HL-60 (cell line): ENCODE data around the gene TMPRSS4.

ENCODE experiments used
- DNase-seq, 2 experiments: peaks; one replicate each; pipeline ENCODE4 v3.0.0-alpha.2; 2010 to 2020; ENCODE audit warnings: low read depth in 1 of 2, low spot score in 1 of 2
- H3K27ac ChIP-seq: fragments of 250-450 bp; sonication (Bioruptor Pico); replicated peaks from 2 replicates; pipeline ENCODE4 v1.5.1; 2020; ENCODE audit warnings: mild to moderate bottlenecking, moderate library complexity
- H3K27me3 ChIP-seq: fragments of 250-450 bp; sonication (Bioruptor Pico); 2 replicates; pipeline ENCODE4 v1.5.1; 2021; ENCODE audit warnings: mild to moderate bottlenecking, moderate library complexity; ENCODE audit not compliant: insufficient read depth, poor library complexity, severe bottlenecking
- H3K4me3 ChIP-seq: replicated peaks from 2 replicates; pipeline ENCODE4 v1.5.1; 2011; ENCODE audit warnings: mild to moderate bottlenecking, control low read depth, low read length; ENCODE audit not compliant: insufficient read depth
- GABPA ChIP-seq: IDR thresholded peaks from 2 replicates; pipeline ENCODE4 v1.6.1; 2012; ENCODE audit warnings: low read depth
- POLR2AphosphoS5 ChIP-seq: IDR thresholded peaks from 2 replicates; pipeline ENCODE4 v1.6.1; 2012; ENCODE audit warnings: low read depth
- SPI1 ChIP-seq: IDR thresholded peaks from 2 replicates; pipeline ENCODE4 v1.6.1; 2012; ENCODE audit warnings: low read depth, mild to moderate bottlenecking, borderline replicate concordance
- TF ChIP-seq, protein P1 (sequence below): IDR thresholded peaks from one replicate; pipeline ENCODE4 v1.5.1; 2011; ENCODE audit warnings: low read length, control low read depth, inconsistent platforms; ENCODE audit not compliant: insufficient read depth
- TF ChIP-seq, protein P2 (sequence below): IDR thresholded peaks from 2 replicates; pipeline ENCODE4 v1.6.1; 2012; ENCODE audit warnings: low read depth; ENCODE audit not compliant: insufficient replicate concordance

TMPRSS4 gene

GRCh38 chr11:118057251-118058145 lies 19.4 kb upstream of the TMPRSS4 start:
- no peak overlapping the region for H3K4me3 ChIP-seq
- H3K27ac ChIP-seq, result no peak overlapping the region
- DNase-seq, result no peak
- TF ChIP-seq POLR2AphosphoS5 (no peak), GABPA (no peak), SPI1 (no peak)
- TF ChIP-seq, protein P1, sequence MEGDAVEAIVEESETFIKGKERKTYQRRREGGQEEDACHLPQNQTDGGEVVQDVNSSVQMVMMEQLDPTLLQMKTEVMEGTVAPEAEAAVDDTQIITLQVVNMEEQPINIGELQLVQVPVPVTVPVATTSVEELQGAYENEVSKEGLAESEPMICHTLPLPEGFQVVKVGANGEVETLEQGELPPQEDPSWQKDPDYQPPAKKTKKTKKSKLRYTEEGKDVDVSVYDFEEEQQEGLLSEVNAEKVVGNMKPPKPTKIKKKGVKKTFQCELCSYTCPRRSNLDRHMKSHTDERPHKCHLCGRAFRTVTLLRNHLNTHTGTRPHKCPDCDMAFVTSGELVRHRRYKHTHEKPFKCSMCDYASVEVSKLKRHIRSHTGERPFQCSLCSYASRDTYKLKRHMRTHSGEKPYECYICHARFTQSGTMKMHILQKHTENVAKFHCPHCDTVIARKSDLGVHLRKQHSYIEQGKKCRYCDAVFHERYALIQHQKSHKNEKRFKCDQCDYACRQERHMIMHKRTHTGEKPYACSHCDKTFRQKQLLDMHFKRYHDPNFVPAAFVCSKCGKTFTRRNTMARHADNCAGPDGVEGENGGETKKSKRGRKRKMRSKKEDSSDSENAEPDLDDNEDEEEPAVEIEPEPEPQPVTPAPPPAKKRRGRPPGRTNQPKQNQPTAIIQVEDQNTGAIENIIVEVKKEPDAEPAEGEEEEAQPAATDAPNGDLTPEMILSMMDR, result no peak
- TF ChIP-seq, protein P2, sequence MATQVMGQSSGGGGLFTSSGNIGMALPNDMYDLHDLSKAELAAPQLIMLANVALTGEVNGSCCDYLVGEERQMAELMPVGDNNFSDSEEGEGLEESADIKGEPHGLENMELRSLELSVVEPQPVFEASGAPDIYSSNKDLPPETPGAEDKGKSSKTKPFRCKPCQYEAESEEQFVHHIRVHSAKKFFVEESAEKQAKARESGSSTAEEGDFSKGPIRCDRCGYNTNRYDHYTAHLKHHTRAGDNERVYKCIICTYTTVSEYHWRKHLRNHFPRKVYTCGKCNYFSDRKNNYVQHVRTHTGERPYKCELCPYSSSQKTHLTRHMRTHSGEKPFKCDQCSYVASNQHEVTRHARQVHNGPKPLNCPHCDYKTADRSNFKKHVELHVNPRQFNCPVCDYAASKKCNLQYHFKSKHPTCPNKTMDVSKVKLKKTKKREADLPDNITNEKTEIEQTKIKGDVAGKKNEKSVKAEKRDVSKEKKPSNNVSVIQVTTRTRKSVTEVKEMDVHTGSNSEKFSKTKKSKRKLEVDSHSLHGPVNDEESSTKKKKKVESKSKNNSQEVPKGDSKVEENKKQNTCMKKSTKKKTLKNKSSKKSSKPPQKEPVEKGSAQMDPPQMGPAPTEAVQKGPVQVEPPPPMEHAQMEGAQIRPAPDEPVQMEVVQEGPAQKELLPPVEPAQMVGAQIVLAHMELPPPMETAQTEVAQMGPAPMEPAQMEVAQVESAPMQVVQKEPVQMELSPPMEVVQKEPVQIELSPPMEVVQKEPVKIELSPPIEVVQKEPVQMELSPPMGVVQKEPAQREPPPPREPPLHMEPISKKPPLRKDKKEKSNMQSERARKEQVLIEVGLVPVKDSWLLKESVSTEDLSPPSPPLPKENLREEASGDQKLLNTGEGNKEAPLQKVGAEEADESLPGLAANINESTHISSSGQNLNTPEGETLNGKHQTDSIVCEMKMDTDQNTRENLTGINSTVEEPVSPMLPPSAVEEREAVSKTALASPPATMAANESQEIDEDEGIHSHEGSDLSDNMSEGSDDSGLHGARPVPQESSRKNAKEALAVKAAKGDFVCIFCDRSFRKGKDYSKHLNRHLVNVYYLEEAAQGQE, result no peak
- peaks cover 4% of the 10 kb centered on the region for H3K27me3 ChIP-seq

- no peak overlapping the region for H3K4me3 ChIP-seq
- DNase-seq, result no peak
- peaks cover 4% of the 10 kb centered on the region for H3K27me3 ChIP-seq
- no peak overlapping the region for H3K27ac ChIP-seq
- TF ChIP-seq POLR2AphosphoS5 (no peak), SPI1 (no peak), GABPA (no peak)
- TF ChIP-seq, protein P2, result no peak
Observed at GRCh38 chr11:118058311-118059245, 18.3 kb upstream of the TMPRSS4 start.

- peaks cover 4% of the 10 kb centered on the region for H3K27me3 ChIP-seq
- TF ChIP-seq, protein P1, result no peak
- TF ChIP-seq GABPA (no peak), SPI1 (no peak), POLR2AphosphoS5 (no peak)
- TF ChIP-seq, protein P2, result no peak
- DNase-seq, result no peak
- no peak overlapping the region for H3K27ac ChIP-seq
- no peak overlapping the region for H3K4me3 ChIP-seq
Observed at GRCh38 chr11:118059246-118059940, 17.5 kb upstream of the TMPRSS4 start.
